ENCODE results near the gene KAT6B.

KAT6B gene

GRCh38 chr10:74988054-74988775 is 161.8 kb downstream of the KAT6B start:
- H3K4me3 ChIP-seq (ENCODE audit: low read depth, low read length) = no peak overlapping the region
- TF ChIP-seq CTCF (IDR thresholded peaks at IDR 0.05; ENCODE audit: low read depth, low read length, missing control alignments) = no peak
- in situ Hi-C loops (cut with HindIII; ENCODE audit: low sequenced_read_pairs) = no loop called here
- DNase-seq (ENCODE audit: low read depth) = peak; percentile 89

GRCh38 chr10:74988832-74989561 is 162.6 kb downstream of the KAT6B start:
- in situ Hi-C loops (cut with HindIII; ENCODE audit: low sequenced_read_pairs) = no loop called here
- TF ChIP-seq CTCF (IDR thresholded peaks at IDR 0.05; ENCODE audit: low read depth, low read length, missing control alignments) = no peak
- no peak for DNase-seq (ENCODE audit: low read depth)
- no peak overlapping the region for H3K4me3 ChIP-seq (ENCODE audit: low read depth, low read length)

GRCh38 chr10:74991435-74991834 is 165.0 kb downstream of the KAT6B start:
- no peak overlapping the region for H3K4me3 ChIP-seq (ENCODE audit: low read depth, low read length)
- in situ Hi-C loops (cut with HindIII; ENCODE audit: low sequenced_read_pairs) = no loop called here
- peak; percentile 31 for TF ChIP-seq CTCF (IDR thresholded peaks at IDR 0.05; ENCODE audit: low read depth, low read length, missing control alignments)
- no peak for DNase-seq (ENCODE audit: low read depth)

GRCh38 chr10:74992068-74992467 is 165.7 kb downstream of the KAT6B start:
- no peak overlapping the region for H3K4me3 ChIP-seq (ENCODE audit: low read depth, low read length)
- in situ Hi-C loops (cut with HindIII; ENCODE audit: low sequenced_read_pairs) = no loop called here

GRCh38 chr10:74993649-74994048 is 167.2 kb downstream of the KAT6B start:
- DNase-seq (ENCODE audit: low read depth) = no peak
- TF ChIP-seq CTCF (IDR thresholded peaks at IDR 0.05; ENCODE audit: low read depth, low read length, missing control alignments) = no peak
- in situ Hi-C loops (cut with HindIII; ENCODE audit: low sequenced_read_pairs) = no loop called here
- H3K4me3 ChIP-seq (ENCODE audit: low read depth, low read length) = no peak overlapping the region

More at GRCh38 chr10:74992068-74992467, 165.7 kb downstream of the KAT6B start:
- no peak for TF ChIP-seq CTCF (IDR thresholded peaks at IDR 0.05; ENCODE audit: low read depth, low read length, missing control alignments)
- DNase-seq (ENCODE audit: low read depth) = no peak

- no peak for DNase-seq (ENCODE audit: low read depth)
- in situ Hi-C loops (cut with HindIII; ENCODE audit: low sequenced_read_pairs) = no loop called here
- no peak for TF ChIP-seq CTCF (IDR thresholded peaks at IDR 0.05; ENCODE audit: low read depth, low read length, missing control alignments)
- no peak overlapping the region for H3K4me3 ChIP-seq (ENCODE audit: low read depth, low read length)
These were observed 168.5 kb downstream of the KAT6B start for GRCh38 chr10:74994854-74995253.

Data from astrocyte of the cerebellum (primary cell).